ENCODE measurements around the gene HIRIP3.

Gene HIRIP3

GRCh38 chr16:29947897-29948296, 47.5 kb downstream of the HIRIP3 start:
- TF ChIP-seq GATA3 (IDR thresholded peaks at IDR 0.05; ENCODE audit: low read depth, low read length) (no peak), GATA2 (IDR thresholded peaks at IDR 0.05; ENCODE audit: low read depth, low read length) (no peak)

GRCh38 chr16:29943846-29944799, 51.3 kb downstream of the HIRIP3 start:
- TF ChIP-seq GATA3 (IDR thresholded peaks at IDR 0.05; ENCODE audit: low read depth, low read length) = no peak
- TF ChIP-seq GATA2 (IDR thresholded peaks at IDR 0.05; ENCODE audit: low read depth, low read length) = no peak

Measured in SH-SY5Y (cell line).